HG03442 (cell line): ENCODE measurements around the gene TUBG2.
"Not testable (repeated sequence)": the region's sequence is repeated elsewhere in the genome, so short reads cannot be mapped to it uniquely, and the experiment has no call there.

Experiments used
- ATAC-seq: cut with Tn5 transposase; IDR thresholded peaks from one replicate; pipeline ENCODE4 v1.9.1; 2021; ENCODE audit warnings: mild to moderate bottlenecking, moderate library complexity; ENCODE audit not compliant: unreplicated experiment

The TUBG2 gene

DNA sequence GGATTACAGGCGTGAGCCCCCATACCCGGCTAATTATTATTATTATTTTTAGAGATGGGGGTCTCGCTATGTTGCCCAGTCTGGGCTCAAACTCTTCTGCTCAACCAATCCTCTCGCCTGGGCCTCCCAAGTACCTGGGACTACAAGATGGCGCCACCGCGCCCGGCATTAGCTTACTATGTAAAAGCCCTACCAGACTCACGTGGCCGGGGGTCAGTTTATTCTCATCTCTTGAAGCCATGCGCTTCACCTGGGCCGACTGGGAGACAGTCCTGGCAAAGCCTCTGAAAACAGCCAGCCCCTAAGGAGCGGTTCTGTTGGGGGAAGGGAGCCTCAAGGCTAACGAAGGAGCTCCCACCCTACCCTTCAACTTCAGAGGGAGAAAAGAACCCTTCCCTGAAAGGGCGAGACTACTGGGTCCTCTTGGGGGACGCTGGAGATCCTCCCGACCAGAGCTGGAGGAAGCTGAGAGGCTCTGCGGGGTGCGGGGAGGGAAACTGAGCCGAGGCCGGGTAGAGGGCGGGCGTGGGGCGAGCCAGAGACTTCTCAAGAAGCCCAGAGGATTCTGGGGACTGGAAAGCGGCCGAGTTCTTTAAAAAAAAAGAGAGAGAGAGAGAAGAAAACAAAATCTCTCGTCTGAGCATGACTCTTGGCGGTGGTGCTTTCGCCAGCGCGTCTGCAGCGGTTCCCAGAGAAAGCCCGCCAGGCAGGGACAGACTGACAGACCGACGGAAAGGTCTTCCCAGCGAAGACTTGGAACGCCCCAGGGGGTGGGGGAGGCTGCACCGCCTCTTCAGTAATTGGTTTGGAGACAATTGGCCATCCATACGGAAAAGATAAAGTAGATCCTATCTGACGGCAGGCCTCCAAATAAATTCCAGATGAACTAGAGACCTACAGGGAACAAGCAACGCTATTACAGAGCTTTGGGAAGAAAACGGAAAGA is 5.6 kb upstream of the TUBG2 start:
- no peak for ATAC-seq

DNA sequence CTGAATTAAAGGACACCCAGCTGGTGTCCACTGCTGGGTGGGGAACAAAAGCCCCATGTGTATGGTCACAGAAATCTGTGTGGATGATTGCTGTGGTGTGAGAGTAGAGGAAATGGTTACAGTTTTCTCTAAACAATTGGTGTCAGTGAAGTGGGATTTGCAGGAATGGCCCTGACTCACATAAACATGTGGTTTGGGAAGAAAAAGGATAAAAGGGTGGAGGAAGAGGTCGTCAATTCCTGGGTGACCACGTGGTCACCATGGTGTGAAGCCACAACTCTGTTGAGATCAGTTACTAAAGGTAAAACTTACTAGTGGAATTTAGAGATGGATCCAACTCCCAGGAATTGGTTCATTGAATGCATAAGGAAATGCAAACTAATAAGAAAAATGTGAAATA is 3.6 kb upstream of the TUBG2 start:
- ATAC-seq: no peak

DNA sequence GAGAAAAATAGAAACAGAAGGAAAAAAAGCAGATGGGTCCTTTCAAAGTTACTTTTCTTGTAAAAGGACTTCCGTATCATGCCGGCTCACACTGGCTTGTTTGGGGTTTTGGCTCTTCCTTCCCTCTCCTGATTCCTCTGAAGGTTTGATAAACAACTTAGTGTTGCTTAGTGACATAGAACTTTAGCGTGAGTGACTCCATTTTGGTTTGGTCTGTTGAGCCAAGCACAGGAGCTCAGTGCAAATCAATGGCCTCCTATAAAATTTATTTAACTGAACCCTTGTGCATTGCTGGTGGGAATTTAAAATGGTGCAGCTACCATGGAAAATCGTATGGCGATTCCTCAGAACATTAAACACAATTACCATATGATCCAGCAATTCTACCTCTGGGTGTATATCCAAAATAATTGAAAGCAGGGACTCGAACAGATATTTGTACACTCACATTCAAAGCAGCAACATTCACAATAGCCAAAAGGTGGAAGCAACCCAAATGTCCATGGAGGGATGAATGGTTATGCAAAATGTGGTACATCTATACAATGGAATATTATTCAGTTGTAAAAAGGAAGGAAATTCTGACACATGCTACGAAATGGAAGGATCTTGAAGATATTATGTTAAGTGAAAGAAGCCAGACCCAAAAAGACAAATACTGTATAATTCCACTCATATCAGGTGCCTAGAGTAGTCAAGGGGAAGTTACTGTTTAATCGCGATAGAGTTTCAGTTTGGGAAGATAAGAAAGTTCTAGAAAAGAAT is 1.1 kb upstream of the TUBG2 start:
- no peak for ATAC-seq

DNA sequence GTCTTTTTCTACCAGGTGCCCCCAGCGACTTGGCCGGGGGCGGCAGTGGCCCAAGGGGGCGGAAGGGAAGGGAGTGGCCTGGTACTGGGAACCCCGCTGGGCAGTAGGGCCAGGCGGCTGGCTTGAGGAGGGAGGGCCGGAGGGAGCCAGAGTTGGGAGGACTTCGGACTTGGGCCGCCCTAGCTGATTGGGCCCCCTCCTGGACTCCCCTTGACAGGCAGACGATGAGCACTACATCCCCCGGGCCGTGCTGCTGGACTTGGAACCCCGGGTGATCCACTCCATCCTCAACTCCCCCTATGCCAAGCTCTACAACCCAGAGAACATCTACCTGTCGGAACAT is 819 bp downstream of the TUBG2 start:
- not testable (repeated sequence) for ATAC-seq

DNA sequence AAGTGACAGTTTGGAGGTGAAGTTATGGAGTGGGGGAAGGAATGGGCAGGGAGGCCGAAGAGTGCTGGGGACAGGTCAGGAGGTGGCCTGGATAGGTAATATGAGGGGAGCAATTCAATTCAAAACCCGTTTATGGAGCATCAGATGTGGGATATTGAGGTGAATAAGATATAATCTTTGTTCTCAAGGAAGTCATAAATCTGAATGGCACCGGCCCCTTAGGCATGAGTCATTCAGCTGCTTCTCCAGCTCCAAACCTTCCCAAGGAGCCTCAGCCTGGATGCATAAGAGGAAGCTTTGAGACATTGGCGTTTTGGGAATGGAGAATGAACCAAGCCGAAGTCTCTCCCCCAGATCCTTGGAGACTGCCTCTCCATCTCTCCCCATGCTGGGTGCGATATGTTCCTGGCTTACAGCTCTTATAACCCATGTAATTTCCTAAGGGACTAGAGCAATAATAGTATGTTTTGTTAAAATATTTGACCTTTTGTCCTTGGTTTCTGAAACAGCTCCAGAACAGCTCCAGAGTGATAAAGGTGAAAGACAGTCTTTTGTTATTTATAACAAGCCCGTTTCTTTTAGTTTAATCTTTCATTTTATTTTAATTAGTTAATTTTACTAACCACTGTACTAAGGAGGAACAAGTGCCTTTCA is 1.7 kb downstream of the TUBG2 start:
- no peak for ATAC-seq

DNA sequence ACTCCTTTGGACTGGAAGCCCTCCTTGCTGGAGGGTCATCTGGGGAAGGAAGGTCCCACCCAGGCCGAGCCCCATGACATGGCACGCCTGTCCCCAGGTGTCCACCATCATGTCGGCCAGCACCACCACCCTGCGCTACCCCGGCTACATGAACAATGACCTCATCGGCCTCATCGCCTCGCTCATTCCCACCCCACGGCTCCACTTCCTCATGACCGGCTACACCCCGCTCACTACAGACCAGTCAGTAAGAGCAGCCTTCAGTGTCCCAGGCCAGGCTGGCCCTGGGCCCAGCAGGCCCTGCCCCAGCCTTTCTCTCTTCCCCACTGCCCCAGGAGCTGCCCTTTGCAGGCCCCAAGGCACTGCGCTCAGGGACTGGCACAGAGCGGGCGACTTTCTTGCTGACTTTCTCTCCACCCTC is 6.5 kb downstream of the TUBG2 start:
- ATAC-seq: no peak

DNA sequence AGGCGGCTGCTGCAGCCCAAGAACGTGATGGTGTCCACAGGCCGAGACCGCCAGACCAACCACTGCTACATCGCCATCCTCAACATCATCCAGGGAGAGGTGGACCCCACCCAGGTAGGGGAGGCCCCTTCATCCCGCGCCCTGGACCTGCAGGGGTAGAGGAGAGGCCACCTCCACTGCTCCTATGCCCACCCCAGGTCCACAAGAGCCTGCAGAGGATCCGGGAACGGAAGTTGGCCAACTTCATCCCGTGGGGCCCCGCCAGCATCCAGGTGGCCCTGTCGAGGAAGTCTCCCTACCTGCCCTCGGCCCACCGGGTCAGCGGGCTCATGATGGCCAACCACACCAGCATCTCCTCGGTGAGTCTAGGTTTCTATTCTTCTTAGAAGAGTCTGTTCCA is 7.0 kb downstream of the TUBG2 start:
- not testable (repeated sequence) for ATAC-seq

DNA sequence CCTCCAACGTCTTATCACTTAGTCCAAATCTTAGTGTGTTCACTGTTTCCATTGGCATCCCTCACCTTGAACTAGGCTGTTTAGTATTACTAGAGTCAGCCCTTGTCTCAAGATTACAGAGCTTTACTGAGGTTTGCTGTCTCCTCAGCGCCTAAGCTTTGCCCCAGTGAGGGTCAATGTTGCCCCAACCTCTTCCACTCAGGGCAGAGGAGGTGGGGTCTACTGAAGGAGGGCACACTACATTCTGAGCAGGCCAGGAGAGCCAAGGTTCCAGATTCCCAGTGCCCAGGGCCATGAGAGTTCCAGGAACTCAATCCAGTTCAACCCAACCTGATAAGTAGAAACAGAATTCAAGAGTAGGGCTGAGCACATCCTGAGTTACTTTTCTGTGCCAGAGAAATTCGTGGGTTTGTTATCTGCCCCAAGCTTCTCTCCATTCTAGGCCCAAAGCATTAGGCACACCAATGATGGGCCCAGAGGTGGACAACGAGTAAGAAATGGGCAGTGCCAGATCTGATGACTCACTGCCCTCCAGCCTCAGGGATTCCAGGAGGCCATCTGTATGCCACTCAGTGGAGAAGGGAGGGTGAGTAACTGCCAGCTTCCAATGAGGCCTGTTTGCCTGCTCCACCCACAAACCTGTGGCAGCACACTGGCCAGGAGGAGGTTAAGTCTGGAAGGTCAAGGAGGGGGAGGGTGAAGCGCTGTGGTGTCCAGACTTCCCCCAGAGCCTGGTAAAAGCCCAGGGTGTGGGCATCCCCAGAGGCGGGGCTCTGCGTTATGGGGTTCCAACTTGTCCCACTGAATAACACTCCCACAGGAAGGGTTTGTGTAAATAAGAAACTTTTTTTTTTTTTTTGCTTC is 8.2 kb downstream of the TUBG2 start:
- no peak for ATAC-seq

DNA sequence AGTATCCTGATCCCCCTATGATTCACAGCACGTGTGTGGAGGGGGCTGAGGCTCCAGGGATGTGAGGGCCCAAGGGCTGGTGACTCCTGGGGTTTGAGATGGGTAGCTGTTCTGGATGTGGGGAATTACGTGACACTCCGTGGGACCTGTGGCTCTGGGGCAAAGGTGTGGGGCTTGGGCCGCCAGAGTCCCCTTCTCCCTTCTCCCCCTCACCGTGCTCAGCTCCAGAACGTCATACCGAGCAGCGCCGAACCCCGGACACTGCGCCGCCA is 10.6 kb downstream of the TUBG2 start:
- ATAC-seq: no peak

DNA sequence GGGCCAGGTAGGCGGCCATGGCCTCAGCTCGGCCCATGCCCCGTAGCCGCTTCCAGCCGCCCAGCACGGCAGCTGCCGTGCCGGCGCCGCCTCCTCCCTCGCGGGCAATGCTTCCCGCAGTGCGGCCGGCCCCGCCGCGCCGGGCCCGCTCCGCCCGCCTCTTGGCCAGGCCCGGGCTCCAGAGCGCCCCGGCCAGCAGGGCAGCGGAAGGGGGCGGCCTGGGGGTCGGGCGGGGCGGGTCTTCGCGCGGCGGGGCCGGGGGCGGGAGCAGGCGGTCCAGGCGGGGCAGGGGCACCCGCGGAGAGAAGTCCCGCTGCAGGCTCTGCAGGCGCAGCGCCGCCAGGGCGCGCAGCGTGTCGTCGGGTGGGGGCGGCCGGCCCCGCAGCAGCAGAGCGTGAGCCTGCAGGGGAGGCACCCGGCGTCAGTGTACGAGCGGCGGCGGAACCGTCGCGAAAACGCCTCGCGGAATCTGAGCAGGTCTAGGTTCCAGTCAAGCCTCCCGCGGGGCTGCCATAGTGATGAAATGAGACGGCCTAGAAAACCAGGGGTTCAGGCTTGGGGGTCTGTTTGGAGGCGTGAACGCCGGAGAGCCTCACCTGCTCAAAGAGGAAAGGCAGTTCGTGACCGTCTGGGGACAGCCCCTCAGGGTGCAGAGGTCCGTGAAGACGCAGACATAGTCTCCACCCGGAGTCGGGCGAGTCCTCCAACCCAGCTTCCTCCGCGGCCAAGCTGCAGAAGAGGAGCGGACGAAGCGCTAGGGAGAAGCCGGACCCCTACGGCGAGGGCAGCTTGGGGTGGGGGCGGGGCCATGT is 11.1 kb downstream of the TUBG2 start:
- ATAC-seq: no peak

DNA sequence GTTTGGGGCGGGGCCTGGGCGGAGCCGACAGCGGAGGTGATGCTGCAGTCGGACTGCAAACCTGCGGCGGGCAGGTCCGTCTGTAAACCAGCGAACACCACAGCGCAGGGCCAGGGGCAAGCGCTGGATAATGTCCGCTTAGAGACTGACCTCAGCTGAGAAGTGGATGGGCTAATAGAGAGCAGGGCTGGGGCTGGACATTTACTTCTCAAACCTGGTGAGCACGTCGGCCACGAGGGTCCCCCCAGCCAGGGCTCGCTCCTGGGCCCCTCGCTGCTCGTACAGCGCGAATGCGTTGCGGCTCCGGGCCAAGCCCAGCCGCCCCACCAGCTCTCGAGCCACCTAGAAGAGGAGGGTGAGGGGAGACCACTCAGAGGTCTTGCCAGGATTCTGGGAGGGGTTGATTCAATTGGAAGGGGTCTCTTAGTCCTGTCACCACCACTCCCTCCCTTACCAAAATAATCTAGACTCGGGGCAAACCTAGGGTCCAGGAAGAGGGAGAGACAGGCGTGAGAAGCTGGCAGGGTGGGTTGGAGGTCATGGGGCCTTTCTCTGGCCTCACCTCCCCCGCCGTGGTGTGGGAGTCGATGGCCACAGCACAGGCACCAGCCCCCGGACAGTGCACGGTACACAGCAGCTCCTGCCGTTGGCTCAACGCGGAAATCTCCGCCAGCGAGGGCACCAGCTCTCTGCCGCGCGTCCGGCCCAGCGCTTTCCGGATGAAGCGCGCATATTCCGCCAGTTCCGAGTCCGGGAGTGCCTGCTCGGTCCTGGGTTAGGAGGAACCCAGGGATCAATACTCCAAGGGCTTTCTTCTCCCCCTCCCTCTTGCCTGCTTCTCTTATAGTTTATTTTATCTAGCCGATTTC is 11.9 kb downstream of the TUBG2 start:
- ATAC-seq: no peak

DNA sequence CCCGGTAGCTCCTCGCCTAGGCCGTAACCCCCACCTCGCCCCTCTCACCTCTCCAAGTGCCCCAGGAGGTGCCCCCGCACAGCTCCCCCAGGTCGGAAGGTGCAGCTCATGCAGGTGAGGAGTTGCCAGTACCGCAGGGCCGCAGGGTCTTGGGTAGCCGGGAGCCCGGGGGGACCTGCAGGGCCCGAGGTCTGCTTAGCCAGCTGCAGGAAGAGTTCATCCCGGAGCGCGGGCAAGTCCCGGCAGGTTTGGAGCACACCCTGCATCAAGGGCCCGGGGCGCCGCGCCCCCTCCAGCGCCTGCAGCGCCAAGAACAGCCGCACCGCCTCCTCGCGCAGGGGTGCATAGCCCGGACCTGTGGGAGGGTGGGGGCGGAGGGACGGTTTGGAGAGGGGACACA is 13.0 kb downstream of the TUBG2 start:
- ATAC-seq: no peak

DNA sequence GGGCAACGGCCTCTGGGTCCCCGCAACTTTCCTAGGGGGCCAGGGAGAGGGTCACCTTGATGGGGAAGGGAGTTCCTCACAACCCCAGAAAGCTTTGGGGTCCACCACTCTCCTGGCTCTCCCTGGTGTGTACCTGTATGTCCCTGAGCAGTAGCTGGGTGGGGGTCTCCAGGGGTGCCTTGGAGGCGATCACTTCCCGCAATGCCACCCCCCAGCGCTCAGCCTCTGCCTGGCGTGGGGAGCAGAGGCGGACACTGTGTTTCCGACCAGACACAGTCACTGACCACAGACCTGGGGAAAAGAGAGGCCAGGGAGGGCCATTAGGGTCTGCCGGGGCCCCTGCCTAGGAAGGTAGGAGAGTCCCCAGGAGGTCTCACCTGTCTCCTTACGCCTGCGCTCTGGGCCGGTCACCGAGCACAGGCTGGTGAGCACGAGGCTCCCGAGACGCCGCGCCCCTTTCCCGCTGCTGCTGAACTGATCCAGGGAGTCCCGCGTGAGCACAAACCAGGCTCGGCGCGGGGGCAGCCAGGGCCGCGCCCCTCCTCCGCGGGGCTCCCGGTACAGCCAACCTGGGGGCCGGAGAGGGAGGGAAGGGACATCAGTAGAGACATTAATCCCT is 14.3 kb downstream of the TUBG2 start:
- ATAC-seq: no peak

DNA sequence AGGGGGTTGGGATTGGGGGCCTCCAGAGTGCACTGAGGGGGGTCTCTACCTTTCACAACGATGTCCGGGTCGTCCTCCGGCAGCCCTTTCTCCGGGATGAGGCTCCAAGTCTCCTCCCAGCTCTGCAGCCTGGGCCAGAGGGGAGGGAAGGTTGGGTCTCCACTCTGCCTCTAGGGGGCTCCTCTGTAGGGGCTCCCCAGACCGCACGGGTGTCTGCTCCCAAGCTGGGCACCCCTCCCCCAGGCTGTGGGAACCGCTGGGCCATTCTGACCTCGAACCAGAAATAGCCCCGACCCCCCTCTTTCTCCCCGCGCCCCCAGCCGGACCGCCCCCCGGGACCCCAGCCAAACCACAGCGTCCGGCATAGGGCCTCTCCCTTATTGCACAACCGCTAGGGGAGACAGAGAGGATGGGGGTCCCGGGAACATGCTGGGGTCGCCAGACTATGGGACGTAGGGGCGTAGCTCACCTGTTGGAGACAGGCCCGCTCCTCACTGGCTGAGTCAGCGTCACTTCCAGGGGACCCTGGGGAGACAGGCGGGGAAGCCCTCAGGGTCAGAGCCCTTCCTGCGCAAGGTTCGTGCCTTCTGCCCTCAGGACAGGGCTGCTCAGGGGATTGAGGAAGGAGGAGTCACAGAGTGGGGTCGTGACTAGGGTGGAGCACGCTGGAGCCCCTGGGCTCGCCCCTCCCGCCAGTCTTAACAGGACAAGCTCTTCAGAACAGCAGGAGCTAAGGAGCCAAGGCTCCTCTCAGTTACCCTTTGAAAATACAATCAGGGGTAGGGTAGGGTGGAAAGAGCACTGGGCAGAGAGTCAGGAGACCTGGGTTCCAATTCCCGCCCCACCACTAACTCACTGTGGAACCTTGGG is 15.0 kb downstream of the TUBG2 start:
- ATAC-seq: no peak

DNA sequence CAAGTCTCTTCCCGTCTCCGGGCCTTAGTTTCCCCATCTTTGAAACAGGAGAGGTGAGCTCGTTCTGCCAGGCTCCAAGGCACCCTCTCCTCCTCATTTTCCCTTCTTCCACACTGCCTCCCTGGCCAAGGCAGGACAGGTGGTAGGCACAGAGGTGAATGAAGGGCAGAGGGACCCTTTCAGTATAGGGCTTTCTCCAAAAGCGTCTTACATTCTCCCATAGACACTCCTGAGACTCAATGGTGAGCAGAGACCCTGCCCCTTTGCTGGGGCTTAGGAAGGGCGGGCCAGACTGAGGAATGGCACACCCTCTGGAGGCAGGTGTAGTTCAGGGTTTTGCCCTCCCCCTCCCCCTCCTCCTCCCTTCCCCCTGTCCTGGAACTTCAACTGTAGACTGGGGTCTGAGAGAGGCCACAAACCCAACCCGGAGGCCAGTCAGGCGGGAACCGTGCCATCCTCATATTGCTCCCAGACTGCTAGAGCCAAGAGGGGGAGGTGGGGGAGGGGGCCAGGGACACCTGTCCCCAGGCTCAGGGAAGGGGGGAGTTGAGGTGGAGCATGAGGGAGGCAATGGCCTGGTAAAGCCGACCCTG is 15.8 kb downstream of the TUBG2 start:
- ATAC-seq: no peak

DNA sequence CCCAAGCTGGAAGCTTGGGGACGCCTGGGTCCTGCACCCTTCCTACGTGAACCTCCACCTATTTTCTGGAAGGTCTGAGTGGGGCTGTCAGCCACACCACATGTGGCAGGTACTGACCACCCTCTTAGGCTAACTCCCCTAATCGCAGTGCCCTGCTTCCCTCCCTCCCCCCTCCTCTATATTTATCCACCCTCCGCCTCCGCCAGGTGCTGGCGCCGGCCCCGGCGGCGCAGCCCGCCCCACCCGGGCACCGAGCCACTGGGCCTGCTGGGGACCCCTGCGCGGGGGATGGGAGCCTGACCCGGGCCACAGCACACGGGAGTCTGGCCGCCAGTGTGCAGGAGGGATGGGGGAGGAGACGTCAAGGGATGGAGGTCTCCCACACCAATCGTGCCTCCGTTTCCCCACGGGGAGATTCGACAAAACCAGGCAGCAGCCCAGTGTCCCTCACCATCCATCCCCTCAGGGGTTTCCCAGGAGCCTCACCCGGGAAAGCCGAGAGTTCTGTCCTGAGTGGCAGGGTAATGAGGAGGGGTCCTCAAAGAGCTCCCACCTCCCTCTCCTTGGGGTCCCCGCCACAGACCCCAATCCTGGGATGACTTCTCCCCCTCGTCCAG is 16.4 kb downstream of the TUBG2 start:
- ATAC-seq: no peak

DNA sequence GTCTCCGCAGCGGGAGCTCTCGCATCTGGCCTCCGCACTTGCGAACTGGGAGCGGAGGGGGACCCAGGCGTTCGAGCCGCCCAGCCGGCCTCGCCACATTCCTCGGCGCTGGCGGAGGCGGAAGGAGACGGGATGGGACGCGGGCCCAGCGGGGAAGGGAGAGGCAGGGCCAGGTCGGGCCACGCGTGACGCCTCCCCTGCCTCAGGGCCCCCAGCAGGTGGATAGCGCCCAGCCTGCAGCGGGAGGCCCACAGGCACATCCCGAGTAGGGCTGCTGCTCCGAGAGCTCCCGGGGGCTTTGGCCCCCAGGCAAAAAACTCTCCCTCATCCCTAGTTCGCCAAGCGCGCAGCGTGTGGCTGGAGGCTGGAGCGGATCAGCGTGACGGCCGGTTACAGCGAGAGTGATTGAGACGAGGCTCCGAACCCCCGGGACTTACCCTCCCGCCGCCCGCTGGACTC is 16.9 kb downstream of the TUBG2 start:
- no peak for ATAC-seq
